PFSK-1 (cell line): ENCODE results near the gene UMODL1.

Experiments
- POLR2AphosphoS5 ChIP-seq: IDR thresholded peaks from 2 replicates; pipeline ENCODE4 v1.6.1; 2012; ENCODE audit warnings: low read depth, mild to moderate bottlenecking, control low read depth, low read length, moderate library complexity
- SIN3A ChIP-seq: IDR thresholded peaks from 2 replicates; pipeline ENCODE4 v1.6.1; 2012; ENCODE audit warnings: mild to moderate bottlenecking, low read length, moderate library complexity, borderline replicate concordance; ENCODE audit not compliant: insufficient read depth
- TAF1 ChIP-seq: IDR thresholded peaks from 2 replicates; pipeline ENCODE4 v1.6.1; 2012; ENCODE audit warnings: low read length, control low read depth, borderline replicate concordance; ENCODE audit not compliant: insufficient read depth
- TF ChIP-seq, protein P1 (sequence below), 2 experiments: IDR thresholded peaks; 2 replicates each; pipeline versions ENCODE4 v1.6.1 to v1.8.0; 2011 to 2012; ENCODE audit warnings: low read depth in 2 of 2, low read length in 2 of 2, control low read depth in 1 of 2, inconsistent platforms in 1 of 2, mild to moderate bottlenecking in 1 of 2, moderate library complexity in 1 of 2; ENCODE audit not compliant: insufficient read depth in 1 of 2

DNA sequence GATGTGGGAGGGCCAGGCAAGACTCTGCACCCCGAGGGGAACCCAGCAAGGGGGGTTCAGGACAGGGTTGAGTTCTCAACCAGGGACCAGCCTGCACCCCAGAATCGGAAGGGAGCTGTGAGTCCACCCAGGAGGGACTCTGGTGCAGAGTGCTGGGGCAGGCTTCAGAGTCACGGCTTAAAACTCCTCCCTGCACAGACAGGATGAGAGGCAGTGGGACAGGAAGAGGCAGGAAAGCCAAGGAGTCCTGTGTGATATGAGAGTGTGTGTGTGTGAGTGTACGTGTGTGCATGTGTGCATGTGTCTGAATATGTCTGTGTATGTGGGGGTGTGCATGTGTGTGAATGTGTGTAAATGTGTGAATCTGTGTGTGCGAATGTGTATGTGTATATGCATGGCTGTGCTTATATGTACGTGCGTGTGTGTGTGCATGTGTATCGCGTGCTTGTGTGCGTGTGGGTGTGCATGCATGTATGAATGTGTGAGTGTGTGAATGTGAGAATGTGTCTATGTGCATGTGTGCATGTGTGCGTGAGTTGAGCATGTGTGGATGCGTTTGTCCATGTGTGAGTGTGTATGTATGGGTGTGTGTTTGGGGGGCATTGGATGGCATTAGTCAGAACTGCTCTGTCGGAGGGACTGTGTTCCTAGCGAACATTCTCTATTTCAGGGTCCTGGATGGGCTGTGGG, 52.2 kb downstream of the UMODL1 start:
- TF ChIP-seq POLR2AphosphoS5, result no peak
- TF ChIP-seq TAF1, result no peak
- TF ChIP-seq, protein P1, sequence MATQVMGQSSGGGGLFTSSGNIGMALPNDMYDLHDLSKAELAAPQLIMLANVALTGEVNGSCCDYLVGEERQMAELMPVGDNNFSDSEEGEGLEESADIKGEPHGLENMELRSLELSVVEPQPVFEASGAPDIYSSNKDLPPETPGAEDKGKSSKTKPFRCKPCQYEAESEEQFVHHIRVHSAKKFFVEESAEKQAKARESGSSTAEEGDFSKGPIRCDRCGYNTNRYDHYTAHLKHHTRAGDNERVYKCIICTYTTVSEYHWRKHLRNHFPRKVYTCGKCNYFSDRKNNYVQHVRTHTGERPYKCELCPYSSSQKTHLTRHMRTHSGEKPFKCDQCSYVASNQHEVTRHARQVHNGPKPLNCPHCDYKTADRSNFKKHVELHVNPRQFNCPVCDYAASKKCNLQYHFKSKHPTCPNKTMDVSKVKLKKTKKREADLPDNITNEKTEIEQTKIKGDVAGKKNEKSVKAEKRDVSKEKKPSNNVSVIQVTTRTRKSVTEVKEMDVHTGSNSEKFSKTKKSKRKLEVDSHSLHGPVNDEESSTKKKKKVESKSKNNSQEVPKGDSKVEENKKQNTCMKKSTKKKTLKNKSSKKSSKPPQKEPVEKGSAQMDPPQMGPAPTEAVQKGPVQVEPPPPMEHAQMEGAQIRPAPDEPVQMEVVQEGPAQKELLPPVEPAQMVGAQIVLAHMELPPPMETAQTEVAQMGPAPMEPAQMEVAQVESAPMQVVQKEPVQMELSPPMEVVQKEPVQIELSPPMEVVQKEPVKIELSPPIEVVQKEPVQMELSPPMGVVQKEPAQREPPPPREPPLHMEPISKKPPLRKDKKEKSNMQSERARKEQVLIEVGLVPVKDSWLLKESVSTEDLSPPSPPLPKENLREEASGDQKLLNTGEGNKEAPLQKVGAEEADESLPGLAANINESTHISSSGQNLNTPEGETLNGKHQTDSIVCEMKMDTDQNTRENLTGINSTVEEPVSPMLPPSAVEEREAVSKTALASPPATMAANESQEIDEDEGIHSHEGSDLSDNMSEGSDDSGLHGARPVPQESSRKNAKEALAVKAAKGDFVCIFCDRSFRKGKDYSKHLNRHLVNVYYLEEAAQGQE (IDR thresholded peaks at IDR 0.05; ENCODE audit: insufficient read depth in 1 of 2, low read depth in 2 of 2, low read length in 2 of 2), result no peak
- TF ChIP-seq SIN3A, result no peak
